NCI-H460 (cell line): ENCODE results near the gene COG3. TPM values are rescaled to one million over a fixed set of nuclear protein-coding genes. Genes with fewer than 3 reads are reported as not detected.
A peak's percentile ranks its signal among the peaks of the same experiment; 100 is the strongest.

ENCODE experiments used
- DNase-seq: peaks from one replicate; pipeline ENCODE4 v3.0.0-alpha.2; 2016; ENCODE audit warnings: low read depth; ENCODE audit errors: extremely low read depth
- total RNA-seq: library from RNA; depleted of rRNA; stranded (reverse); fragments of >200 nt; shearing (Covaris generic); gene quantifications from 2 replicates; pipeline ENCODE4 v1.2.3, GENCODE V29; 2014

COG3 gene
- total RNA-seq, 1 experiment from 2014 or later = 19.8 TPM

DNA sequence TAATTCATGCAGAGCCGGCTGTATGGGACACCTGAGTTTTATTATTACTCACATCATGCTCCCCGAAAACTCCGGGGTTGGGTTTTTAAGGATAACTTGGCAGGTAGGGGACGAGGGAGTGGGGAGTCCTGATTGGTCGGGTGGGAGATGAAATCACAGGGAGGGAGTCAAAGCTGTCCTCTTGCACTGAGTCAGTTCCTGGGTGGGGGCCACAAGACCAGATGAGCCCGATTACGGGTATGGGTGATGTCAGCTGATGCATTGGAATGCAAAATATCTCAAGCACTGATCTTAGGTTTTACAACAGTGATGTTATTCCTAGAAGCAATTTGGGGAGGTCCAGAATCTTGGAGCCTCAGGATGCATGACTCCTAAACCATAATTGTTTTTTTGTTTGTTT, 18.6 kb upstream of the COG3 start:
- no peak for DNase-seq

DNA sequence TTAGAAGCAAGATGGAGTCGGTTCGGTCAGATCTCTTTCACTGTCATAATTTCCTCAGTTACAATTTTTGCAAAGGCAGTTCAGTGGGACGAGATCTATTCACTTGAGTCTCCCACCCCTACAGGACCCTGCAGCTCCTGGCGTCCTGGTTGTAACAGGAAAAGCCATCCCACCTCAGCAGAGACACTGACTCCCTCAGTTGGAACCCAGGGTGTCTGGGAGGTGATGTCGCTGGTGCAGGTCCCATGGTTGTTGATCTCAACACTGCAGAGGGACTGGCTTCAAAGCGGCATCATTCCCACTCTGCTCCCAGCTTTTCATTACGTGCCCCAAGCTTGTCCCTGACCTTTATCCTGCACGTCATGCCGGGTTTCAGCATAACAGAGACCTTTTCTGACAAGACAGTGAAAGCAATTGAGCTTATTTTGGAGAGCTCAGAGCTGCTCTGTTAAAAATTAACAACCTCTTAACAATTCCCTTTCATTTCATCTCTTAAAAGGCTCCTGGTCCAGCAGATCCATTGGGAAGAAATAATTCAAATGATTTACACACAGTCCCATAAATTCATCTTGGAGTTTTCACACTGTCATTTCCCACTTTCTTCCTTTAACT, 17.6 kb upstream of the COG3 start:
- DNase-seq = no peak

DNA sequence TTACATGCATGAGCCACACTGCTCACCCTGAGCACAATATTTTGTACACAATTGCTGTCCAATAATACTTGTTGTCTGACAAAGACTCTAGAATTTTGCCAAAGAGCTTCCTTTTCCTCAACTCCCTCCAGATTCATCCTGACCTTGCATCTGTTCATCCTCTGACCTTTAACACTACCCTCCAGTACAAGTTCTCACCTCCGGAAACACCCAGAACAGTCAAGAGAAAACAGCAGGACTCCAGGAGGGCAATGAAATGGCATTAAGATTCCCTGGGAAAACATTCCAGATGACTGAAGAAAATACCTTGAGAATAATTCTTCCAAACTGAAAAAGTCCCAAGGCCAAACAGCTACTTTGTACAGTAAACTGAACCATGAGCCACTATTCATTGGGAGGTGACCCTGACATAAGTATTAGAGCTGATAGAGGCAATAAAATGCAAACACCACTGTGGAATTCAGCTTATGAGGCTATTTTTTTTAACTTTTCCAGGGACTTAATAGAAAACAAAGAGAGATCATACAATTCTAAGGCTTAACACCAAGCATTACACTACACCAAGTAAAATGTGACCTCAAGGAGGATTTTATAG, 15.7 kb upstream of the COG3 start:
- no peak for DNase-seq

DNA sequence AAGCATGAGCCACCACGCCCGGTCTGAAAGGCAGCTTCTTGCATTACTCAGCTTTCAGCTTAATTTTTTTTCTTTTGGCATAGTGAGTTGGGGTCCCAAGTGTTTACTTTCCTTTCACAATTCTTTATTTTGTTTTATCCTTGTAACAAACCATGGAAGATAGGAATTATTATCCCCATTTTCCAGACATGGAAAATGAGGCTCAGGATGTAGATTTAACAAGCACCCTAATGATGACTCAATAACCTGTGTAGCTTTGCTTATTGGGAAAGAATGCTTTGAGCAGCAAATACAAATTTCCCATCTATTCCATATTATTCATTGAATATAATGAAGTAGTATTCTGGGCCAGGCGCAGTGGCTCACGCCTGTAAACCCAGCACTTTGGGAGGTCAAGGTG, 13.5 kb upstream of the COG3 start:
- DNase-seq = no peak

DNA sequence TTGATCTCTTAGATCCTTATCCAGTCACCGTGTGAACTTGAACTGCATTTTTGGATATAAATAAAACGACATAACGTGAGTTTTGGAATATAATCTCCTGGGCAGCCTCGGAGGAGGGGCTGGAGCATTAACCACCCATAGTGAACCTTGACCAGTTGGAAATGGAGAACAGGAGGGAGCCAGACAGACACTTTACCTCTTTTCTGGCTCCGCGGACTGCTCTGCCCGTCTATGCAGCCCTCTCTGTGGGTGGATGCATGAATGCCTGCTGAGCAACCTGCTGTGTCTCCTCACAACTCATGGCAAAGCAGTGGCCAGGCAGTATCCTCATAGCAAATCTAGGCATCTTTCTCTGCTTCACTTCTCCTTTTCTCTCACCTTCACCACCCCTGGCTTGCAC, 10.5 kb upstream of the COG3 start:
- DNase-seq = no peak

DNA sequence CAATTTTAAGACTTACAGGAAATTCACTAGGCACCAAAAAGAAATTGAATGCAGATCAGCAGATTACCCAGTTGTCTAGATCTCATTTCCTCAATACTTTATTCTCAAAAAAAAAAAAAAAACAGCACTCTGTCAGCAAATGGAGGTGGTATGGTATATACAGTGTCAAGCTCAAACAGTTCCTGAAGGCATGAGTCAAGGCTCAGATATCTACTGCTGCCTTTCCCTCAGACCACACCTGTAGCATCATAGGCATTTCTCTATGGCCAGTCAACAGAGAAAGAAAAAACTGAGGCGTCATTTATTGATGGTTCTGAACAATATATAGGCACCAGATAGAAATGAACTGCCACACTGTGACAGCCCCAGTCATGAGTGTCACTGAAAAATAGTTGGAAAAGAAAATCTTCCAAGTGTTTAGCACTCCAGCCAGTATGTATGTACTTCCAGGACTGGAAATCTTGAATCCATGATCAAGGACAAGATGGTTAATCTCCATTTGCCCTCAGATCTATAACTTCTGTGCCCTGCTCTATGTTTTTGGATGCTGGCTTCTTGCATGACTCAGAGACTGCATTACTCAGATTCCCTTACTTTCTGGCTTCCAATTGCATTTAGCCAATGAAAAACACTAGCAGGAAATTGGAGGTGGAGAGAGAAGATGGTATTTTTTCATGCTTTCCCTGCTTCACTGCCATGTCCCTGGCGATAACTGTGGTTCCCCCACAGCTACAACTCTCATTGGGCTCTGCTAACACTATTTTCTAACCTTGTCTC, 8.4 kb upstream of the COG3 start:
- no peak for DNase-seq

DNA sequence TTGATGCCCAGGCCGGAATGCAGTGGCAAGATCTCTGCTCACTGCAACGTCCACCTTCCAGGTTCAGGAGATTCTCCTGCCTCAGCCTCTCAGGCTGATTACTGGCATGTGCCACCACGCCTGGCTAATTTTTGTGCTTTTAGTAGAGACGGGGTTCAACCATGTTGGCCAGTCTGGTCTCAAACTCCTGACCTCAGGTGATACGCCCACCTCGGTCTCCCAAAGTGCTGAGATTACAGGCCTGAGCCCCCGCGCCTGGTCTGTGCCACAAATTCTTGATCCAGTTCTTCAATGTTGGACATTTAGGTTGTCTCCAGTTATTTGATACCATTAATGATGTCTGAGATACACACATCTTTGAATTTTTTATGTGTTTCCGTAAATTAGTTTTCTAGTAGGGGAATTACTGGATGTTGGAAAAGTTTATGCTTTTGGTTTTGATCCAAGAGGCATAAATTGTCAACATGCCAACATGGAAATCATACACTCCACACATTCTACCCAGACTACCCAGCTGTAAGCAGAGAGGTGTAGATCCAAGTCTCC, 525 bp upstream of the COG3 start:
- no peak for DNase-seq

DNA sequence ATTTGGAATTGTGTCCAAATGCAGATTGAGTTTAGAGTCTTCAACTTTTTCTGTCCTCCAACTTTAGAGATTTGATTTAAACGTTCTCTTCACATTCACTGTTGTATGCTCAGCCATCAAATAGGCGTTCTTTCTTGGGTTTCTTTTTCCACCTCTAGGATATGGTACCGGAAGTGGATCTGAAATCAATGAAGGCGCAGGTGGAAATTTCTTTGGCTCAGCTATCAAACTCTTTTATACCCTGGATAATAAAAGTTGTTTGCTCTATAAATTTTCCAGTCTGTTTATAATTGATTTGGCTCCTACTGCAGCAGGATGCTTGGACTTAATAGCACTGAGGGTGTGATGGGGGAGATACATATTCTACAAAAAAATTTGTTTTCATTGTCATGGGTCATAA, 1.6 kb downstream of the COG3 start:
- DNase-seq = no peak

DNA sequence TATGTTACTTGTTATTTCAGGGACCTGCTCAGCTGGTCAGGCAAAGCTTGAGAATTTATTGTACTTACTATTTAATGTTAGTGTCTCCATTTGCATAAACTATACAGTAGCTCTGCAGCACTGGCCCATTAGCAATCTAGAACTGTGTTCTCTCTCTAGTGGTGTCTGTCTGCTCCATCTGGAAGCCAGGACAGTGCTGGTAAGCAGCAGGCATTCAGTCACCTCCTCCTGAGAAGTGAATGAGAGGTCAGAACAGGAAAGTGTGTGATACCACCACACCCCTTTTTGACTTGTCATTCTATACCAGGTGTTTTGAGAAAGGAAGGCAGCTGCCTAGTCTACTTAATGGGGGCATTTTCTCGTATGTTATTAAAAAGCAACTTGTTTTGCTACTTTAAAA, 3.9 kb downstream of the COG3 start:
- no peak for DNase-seq

DNA sequence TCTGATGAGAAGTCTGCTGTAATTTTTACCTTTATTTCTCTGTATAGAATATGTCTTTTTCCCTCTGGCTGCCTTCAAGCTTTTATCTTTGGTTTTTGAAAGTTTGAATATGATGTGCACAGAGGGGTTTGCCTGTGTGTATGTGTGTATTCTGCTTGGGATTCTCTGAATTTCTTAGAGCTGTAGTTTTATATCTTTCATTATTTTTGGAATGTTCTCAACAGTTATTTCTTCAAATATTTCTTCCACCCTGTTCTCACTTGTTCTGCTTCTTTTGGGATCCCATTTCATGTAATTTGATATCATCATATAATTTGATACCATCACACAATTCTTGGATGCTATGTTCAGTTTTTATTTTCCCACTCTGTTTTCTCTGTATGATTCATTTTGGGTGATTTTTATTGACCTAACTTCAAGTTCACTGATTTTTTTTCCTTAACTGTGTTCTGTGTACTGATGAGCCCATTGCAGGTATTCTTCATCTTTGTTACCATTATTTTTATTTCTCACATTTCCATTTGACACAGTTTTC, 7.5 kb downstream of the COG3 start:
- DNase-seq = no peak

DNA sequence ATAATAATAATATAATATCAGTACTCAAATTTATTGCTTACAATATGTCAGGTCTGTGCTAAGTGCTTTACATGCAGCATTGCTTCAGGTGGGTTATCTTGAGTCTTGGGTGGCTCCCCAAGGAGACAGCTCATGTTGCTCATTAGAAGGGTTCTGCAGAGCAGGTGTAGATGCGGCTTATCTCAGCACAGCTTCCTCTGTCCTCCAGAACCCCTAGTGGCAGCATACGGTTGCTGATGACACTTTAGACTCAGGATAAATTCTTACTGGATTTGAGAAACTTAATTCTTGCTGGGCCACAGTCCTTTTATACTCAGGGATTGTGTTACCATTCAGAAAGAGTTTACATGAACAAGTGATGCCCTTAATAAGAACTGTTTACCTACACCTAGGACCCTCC, 8.9 kb downstream of the COG3 start:
- DNase-seq = no peak

DNA sequence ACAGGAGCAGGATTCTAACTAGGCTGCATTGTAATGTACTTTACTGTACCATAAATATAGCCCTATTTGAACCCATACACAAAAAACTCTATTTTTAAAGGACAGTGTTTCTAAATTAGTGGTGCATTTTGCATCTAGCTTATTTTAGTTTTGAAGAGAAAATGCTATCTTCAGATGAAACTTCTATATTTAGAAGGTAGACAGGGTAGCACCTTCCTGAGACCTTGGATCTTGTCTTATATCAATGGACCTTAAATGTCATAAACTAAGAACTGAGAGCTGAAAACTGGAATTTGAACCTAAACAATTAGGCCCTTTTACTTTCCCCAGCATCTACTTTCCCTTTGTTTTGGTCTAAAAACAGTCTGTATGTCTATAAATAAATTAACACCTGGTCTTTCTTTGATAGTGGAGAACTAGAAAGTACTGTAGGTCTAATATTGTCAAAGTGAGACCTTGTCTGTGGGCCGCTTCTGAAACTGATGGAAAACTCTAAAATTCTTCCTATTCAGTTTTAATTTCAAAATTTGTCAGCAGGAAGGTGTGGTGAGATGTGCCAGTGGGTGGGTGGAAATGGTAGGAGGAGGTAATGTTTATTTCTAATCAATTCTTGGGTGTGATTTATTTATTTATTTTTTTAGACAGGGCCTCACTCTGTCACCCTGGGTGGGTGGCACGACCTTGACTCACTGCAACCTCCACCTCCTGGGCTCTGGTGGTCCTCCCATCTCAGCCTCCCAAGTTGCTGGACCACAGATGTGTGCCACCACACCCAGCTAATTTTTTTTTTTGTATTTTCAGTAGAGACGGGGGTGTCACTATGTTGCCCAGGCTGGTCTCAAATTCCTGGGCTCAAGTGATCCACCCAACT, 10.1 kb downstream of the COG3 start:
- no peak for DNase-seq

DNA sequence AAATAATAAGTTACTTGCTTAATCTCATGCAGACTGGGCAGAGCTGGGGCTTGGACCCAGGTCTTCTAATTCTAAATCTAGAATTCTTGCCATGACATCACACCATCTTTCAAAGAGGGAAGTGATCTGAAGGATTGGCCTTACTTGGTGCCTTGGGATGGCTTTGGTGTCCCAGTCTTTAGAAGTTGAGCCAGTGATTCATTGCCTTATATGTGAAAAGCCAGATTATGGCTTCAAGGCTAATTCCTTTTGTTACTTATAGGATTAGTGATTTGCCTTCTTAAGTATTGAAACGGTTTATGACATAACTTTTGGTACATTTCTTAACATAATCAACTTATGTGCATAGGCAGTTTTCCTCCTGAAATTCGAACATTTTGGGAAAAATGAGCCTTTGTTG, 14.9 kb downstream of the COG3 start:
- DNase-seq = no peak

DNA sequence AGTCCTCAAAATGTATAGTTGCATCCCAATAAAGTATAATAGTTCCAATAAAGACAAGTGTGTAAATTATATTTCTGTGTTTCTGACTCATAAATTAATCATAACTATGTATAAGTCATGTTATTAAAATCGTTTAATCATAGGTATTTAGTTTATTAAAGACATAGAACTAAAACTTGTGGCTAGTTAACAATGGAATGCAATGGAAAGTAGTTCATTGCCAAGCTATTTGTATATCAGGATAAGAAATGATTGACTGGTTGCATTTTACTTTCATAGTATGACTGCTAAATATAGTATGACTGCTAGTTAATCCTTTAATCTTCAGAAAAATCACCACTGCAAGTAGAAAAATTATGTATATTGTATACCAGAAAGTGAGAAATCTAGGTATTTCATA, 16.9 kb downstream of the COG3 start:
- no peak for DNase-seq

DNA sequence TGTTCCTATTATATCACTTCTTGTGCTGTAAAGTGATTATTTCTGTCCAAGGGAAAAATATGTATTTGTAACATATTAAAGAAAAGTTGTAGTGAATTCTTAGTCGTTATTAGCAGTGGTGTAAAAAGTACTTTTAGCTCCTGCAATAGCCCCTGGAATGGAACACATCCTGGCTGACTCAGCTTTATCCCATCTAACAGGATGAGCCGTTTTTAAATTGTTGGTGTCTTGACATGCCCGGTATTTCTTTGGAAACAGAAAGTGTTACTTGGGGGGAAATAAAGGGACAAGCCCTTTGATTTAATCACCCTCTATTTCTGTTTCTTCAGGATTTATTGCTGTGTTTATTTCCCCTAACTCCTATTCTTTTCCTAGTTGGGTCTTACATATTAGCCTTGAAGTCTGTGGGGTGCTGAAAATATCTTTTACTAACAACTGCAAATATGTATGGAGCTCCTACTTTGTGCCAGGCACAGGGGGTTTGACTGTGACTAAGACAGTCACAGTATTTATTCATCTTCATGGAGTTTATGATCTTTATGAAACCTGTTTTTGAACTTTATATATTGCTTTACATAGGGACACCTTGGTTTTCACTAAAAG, 17.9 kb downstream of the COG3 start:
- DNase-seq = no peak

DNA sequence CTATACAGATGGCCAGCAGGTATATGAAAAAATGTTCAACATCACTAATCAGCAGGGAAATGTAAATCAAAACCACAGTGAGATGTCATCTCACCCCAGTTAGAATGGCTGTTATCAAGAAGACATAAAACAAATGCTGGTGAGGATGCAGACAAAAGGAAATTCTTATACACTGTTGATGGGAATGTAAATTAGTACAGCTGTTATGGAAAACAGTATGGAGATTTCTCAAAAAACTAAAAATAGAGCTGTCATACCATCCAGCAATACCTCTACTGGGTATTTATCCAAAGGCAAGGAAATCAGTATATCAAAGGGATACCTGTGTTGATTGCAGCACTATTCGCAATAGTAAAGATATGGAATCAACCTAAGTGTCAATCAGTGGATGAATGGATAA, 22.9 kb downstream of the COG3 start:
- DNase-seq = no peak

DNA sequence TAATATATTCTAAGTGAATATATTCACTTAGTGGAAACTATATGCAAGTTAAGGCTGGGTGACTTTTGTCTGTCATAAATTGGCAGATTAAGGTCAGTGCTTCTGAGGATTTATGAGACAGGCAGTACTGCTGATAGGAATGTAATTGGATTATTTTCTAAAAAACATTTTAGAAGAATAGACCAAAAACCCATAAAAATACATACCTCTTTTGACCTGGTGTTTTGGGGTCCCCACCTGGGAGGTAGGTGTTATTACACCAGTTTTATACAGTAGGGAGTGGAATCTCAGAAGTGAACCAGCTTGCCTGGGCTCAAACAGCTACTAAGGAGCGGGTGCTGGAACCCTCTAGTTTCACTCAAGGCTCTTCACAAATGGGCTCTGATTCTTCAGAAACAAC, 25.3 kb downstream of the COG3 start:
- DNase-seq = no peak

DNA sequence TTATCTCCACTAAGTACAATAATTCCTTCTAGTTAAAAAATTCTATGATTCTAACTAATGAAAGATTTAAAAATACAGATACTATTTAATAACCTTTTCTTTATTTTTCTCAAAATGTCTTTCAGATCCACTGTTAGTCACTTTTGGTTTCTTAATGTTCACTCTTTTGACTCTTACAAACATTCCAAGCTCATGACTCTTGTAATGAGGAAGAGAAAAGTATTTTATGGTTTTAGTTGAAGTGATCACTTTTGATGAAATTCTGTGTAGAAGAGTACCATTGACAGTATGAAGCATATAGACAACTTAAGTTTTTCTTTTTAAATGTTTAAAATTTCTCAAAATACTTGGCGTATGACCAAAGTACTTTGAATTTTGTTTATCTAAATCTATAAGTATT, 27.8 kb downstream of the COG3 start:
- DNase-seq = no peak

DNA sequence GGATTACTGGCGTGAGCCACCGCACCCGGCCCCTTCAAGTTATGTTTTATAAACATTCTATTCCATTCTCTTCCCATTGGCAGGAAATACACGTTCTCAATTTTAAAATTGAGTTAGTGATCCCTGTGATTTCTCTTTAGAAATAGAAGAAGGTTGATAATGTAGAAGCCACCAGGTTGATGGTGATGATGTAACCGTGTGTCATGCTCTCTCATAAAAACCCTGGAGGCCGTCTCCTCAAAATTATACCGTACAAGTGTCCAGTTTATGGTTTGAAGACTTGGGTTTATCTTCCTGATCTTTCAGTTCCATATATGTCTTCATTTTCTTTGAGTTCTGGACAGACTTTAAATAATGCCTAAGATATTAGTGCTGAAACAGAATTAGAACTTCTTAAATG, 32.2 kb downstream of the COG3 start:
- DNase-seq = no peak

DNA sequence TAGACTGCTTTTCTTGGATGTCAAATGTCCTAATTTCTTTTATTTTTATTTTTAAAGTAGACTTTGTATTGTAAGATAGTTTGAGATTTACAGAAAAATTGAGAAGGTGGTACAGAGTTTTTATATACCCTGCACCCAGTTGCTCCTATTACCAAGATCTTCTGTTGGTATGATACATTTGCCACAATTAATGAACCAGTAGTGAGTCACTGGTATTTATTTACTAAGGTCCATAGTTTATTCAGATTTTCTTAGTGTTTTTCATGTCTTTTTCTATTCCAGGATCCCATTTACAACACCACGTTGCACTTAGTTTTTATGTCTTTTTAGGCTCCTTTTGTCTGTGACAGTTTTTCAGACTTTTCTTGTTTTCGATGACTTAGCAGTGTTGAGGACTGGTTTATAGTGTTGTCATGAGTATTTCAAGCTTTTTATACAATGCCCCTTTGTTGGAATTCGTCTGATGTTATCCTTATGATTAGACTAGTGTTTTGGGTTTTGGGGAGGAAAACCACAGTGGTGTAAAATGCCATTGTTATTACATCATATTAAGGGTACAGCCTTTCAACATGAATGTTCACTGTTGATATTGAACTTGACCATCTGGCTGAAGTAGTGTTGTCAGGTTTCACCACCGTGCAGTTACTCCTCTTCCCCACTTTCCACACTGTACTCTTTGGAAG, 35.9 kb downstream of the COG3 start:
- peak; percentile 58 for DNase-seq
